Measurements from ENCODE around the gene KRTAP4-12. TPM values are rescaled to one million over a fixed set of nuclear protein-coding genes. Genes with fewer than 3 reads are reported as not detected.

The KRTAP4-12 gene
- total and polyA plus RNA-seq, 10 of the 15 experiments (the other 5 are each of a cell fraction or from before 2014, with no cell fraction given) = not detected

DNA sequence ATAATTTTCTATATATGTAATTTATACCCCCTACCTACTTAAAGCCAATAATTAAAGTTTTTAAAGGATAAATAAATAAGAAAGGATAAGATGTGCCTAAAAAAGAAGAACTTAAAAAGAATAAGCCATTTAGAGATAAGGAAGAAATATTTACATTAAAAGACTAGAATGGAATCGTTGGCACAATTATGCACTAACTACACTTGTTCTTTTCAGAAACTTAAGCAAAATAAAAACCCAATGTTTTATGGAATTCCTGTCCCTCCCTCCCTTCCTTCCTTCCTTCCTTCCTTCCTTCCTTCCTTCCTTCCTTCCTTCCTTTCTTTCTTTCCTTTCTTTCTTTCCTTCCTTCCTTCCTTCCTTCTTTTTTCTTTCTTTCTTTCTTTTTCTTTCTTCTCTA, 20.9 kb upstream of the KRTAP4-12 start:
- POLR2A ChIA-PET = no interaction called here
- CTCF ChIA-PET = no interaction called here
- intact Hi-C loops (cut with micrococcal nuclease; ENCODE audit: unreplicated experiment) = no loop called here
- Histone ChIP-seq H3K27ac (ENCODE audit: control insufficient read depth, insufficient read depth) (no peak overlapping the region), H3K4me2 (ENCODE audit: control insufficient read depth, insufficient read depth) (no peak overlapping the region), H2AFZ (ENCODE audit: control insufficient read depth, low read depth, low read length) (no peak overlapping the region), H3K9ac (ENCODE audit: control insufficient read depth, insufficient read depth, low read length) (no peak overlapping the region), H3K9me3 (replicated peaks; ENCODE audit: control insufficient read depth, insufficient read depth, low read length) (no peaks in the 10 kb centered on the region; the same call in 1 of the 3 replicates), H3K4me1 (ENCODE audit: control insufficient read depth, insufficient read depth, low read length) (no peaks in the 10 kb centered on the region), H3K4me3 (no peak overlapping the region), H4K20me1 (ENCODE audit: control insufficient read depth, insufficient read depth) (no peaks in the 10 kb centered on the region), H3K36me3 (ENCODE audit: control insufficient read depth in 2 of 2, insufficient read depth in 2 of 2, low read length in 1 of 2) (no peaks in the 10 kb centered on the region), H3K79me2 (ENCODE audit: control insufficient read depth, insufficient read depth, low read length) (no peaks in the 10 kb centered on the region), H3K27me3 (replicated peaks in 1 of 2; ENCODE audit: control insufficient read depth in 2 of 2, insufficient read depth in 2 of 2, low read length in 1 of 2) (no peaks in the 10 kb centered on the region)
- RAD21 ChIA-PET (ENCODE audit: unreplicated experiment) = no interaction called here
- FAIRE-seq (no peak), DNase-seq (ENCODE audit: low read depth, low spot score) (no peak), ATAC-seq (no peak)
- TF ChIP-seq ZZZ3 (IDR thresholded peaks at IDR 0.05; ENCODE audit: control insufficient read depth, insufficient read length, low read depth) (no peak), ZBED1 (IDR thresholded peaks at IDR 0.05; ENCODE audit: borderline replicate concordance) (no peak), NFYA (IDR thresholded peaks at IDR 0.05; ENCODE audit: borderline replicate concordance, low read depth, low read length) (no peak), POU2F2 (IDR thresholded peaks at IDR 0.05; ENCODE audit: borderline replicate concordance, low read depth, low read length) (no peak), MTA2 (IDR thresholded peaks at IDR 0.05; ENCODE audit: low read depth) (no peak), NR2F1 (conservative IDR thresholded peaks at IDR 0.05) (no peak), JUNB (IDR thresholded peaks at IDR 0.05) (no peak), SIN3A (IDR thresholded peaks at IDR 0.05; ENCODE audit: low read depth, low read length) (no peak)
- TF ChIP-seq, protein P1, sequence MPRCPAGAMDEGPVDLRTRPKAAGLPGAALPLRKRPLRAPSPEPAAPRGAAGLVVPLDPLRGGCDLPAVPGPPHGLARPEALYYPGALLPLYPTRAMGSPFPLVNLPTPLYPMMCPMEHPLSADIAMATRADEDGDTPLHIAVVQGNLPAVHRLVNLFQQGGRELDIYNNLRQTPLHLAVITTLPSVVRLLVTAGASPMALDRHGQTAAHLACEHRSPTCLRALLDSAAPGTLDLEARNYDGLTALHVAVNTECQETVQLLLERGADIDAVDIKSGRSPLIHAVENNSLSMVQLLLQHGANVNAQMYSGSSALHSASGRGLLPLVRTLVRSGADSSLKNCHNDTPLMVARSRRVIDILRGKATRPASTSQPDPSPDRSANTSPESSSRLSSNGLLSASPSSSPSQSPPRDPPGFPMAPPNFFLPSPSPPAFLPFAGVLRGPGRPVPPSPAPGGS (IDR thresholded peaks at IDR 0.05; ENCODE audit: borderline replicate concordance, insufficient read depth, low read depth, low read length, poor library complexity, severe bottlenecking) = no peak
- TF ChIP-seq, protein P2, sequence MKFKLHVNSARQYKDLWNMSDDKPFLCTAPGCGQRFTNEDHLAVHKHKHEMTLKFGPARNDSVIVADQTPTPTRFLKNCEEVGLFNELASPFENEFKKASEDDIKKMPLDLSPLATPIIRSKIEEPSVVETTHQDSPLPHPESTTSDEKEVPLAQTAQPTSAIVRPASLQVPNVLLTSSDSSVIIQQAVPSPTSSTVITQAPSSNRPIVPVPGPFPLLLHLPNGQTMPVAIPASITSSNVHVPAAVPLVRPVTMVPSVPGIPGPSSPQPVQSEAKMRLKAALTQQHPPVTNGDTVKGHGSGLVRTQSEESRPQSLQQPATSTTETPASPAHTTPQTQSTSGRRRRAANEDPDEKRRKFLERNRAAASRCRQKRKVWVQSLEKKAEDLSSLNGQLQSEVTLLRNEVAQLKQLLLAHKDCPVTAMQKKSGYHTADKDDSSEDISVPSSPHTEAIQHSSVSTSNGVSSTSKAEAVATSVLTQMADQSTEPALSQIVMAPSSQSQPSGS (IDR thresholded peaks at IDR 0.05; ENCODE audit: low read length) = no peak
- TF ChIP-seq, protein P3, sequence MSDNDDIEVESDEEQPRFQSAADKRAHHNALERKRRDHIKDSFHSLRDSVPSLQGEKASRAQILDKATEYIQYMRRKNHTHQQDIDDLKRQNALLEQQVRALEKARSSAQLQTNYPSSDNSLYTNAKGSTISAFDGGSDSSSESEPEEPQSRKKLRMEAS (IDR thresholded peaks at IDR 0.05; ENCODE audit: low read depth, low read length) = no peak
- SMC1A ChIA-PET (ENCODE audit: uncharacterized antibody, unreplicated experiment) = no interaction called here
- 27% methylated on average over 1 of the region's 1 CpG for WGBS (ENCODE audit: insufficient coverage, insufficient replicate concordance, low lambda C conversion rate, missing lambda C conversion rate)
- BruUV-seq (replicated peaks) = no TSS peak
- in situ Hi-C loops (cut with MboI) = no loop called here

All from GM12878 (cell line).